ENCODE measurements around the gene RIMS1. TPM values are rescaled to one million over a fixed set of nuclear protein-coding genes. Genes with fewer than 3 reads are reported as not detected.

Gene RIMS1
- total RNA-seq, 1 donor from 2014 or later, result 5.2 TPM

DNA sequence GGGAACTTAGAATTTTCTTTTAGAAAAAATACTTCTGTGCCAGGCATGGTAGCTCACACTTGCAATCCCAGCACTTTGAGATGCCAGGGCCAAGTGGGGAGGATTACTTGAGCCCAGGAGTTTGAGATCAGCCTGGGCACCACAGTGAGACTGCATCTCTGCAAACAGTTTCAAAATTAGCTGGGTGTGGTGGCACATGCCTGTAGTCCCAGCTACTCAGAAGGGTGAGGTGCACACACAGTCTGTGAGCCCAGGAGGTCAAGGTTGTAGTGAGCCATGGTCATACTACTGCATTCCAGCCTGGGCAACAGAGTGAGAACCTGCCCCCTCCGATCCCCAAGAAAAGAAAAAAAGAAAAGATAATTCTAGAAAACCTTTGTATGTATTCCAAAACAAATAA lies 389.5 kb downstream of the RIMS1 start:
- no peaks in the 10 kb centered on the region for H3K27me3 ChIP-seq
- H3K27ac ChIP-seq, result no peak overlapping the region
- intact Hi-C loops (cut with DNase I), result no loop called here
- H3K9me3 ChIP-seq, result no peaks in the 10 kb centered on the region
- DNase-seq (ENCODE audit: extremely low spot score in 2 of 2), result no peak
- H3K36me3 ChIP-seq, result no peaks in the 10 kb centered on the region
- H3K4me1 ChIP-seq, result no peaks in the 10 kb centered on the region
- TF ChIP-seq, protein P1, sequence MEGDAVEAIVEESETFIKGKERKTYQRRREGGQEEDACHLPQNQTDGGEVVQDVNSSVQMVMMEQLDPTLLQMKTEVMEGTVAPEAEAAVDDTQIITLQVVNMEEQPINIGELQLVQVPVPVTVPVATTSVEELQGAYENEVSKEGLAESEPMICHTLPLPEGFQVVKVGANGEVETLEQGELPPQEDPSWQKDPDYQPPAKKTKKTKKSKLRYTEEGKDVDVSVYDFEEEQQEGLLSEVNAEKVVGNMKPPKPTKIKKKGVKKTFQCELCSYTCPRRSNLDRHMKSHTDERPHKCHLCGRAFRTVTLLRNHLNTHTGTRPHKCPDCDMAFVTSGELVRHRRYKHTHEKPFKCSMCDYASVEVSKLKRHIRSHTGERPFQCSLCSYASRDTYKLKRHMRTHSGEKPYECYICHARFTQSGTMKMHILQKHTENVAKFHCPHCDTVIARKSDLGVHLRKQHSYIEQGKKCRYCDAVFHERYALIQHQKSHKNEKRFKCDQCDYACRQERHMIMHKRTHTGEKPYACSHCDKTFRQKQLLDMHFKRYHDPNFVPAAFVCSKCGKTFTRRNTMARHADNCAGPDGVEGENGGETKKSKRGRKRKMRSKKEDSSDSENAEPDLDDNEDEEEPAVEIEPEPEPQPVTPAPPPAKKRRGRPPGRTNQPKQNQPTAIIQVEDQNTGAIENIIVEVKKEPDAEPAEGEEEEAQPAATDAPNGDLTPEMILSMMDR (IDR thresholded peaks at IDR 0.05), result no peak
- TF ChIP-seq POLR2AphosphoS5 (IDR thresholded peaks at IDR 0.05; ENCODE audit: insufficient read depth in 1 of 2, low read depth in 1 of 2), result no peak
- no peak for TF ChIP-seq POLR2A (IDR thresholded peaks at IDR 0.05)
- no peak overlapping the region for H3K4me3 ChIP-seq

DNA sequence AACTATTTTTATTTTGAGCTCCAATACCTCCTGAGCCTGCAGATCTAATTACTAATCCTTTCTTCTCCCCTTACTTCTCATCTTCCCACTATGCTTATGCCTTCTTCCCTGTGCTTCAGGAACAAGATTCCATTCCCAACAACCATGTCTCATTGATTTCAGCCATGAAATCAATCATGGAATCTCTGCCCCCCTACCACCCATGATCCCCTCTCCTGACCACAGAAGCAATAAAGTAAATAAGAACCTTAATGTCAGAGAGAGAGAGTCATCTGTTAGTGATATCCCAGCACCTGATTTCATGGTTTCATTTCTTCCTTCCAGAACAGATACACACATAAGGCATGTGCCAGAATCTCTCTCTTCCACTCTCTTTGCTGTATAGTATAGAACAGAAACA lies 395.9 kb downstream of the RIMS1 start:
- Histone ChIP-seq H3K27me3 (no peaks in the 10 kb centered on the region), H3K27ac (no peak overlapping the region), H3K4me1 (no peaks in the 10 kb centered on the region), H3K9me3 (no peaks in the 10 kb centered on the region), H3K36me3 (no peaks in the 10 kb centered on the region), H3K4me3 (no peak overlapping the region)
- TF ChIP-seq POLR2AphosphoS5 (IDR thresholded peaks at IDR 0.05; ENCODE audit: insufficient read depth in 1 of 2, low read depth in 1 of 2) (no peak), POLR2A (IDR thresholded peaks at IDR 0.05) (no peak)
- TF ChIP-seq, protein P1 (IDR thresholded peaks at IDR 0.05), result no peak
- DNase-seq (ENCODE audit: extremely low spot score in 2 of 2), result no peak
- intact Hi-C loops (cut with DNase I), result no loop called here

- no peak overlapping the region for H3K4me3 ChIP-seq
These were observed 397.2 kb downstream of the RIMS1 start for GRCh38 chr6:72283571-72283970.

DNA sequence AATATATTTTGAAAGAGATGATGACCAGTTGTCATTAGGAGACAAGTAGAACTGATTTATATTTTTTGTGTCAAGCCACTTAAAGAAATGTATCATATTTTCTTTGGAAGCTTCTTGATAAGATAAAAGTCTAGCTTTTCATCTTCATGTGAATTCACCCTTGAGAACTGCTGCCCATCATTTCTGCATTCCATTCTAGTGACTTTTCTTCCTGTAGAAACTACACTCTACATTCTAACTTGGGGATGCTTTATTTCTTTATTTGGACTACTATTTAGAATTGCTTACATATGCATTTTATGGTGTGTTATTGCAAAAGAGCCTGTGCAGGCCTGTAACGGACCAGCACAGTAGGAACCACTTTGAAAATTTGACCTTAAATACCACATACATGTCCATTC lies 400.6 kb downstream of the RIMS1 start:
- TF ChIP-seq, protein P1 (IDR thresholded peaks at IDR 0.05), result no peak
- no peaks in the 10 kb centered on the region for H3K27me3 ChIP-seq
- no peaks in the 10 kb centered on the region for H3K36me3 ChIP-seq
- no peaks in the 10 kb centered on the region for H3K9me3 ChIP-seq
- H3K4me3 ChIP-seq, result no peak overlapping the region
- intact Hi-C loops (cut with DNase I), result loop anchor here (1.0 kb wide), 1 partner anchor 28 kb away; no protein-coding TSS in a partner anchor
- no peaks in the 10 kb centered on the region for H3K4me1 ChIP-seq
- no peak overlapping the region for H3K27ac ChIP-seq
- no peak for DNase-seq (ENCODE audit: extremely low spot score in 2 of 2)

More at GRCh38 chr6:72283571-72283970, 397.2 kb downstream of the RIMS1 start:
- no peak for DNase-seq (ENCODE audit: extremely low spot score in 2 of 2)
- intact Hi-C loops (cut with DNase I), result no loop called here
- H3K36me3 ChIP-seq, result no peaks in the 10 kb centered on the region
- TF ChIP-seq POLR2A (IDR thresholded peaks at IDR 0.05) (no peak), POLR2AphosphoS5 (IDR thresholded peaks at IDR 0.05; ENCODE audit: insufficient read depth in 1 of 2, low read depth in 1 of 2) (no peak)
- TF ChIP-seq, protein P1 (IDR thresholded peaks at IDR 0.05), result no peak
- H3K27me3 ChIP-seq, result no peaks in the 10 kb centered on the region
- H3K9me3 ChIP-seq, result no peaks in the 10 kb centered on the region
- no peaks in the 10 kb centered on the region for H3K4me1 ChIP-seq
- H3K27ac ChIP-seq, result no peak overlapping the region

DNA sequence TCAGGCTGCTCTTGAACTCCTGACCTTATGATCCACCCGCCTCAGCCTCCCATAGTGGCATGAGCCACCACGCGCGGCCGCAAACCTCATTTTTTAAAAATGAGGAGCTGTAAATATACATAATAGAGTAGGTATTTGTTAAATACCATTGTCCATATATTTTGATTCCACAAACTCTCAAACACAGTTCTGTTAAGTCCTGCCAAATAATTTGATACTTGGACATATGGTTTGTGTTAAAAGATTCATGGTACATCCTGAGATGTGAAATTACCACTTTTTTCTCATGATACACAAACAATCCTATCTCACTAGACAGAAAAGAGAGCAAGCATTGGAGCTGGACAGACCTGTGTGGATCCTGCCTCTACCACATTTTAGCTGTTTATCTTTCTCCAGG lies 401.5 kb downstream of the RIMS1 start:
- H3K27me3 ChIP-seq, result no peaks in the 10 kb centered on the region
- intact Hi-C loops (cut with DNase I), result no loop called here
- H3K27ac ChIP-seq, result no peak overlapping the region
- no peaks in the 10 kb centered on the region for H3K9me3 ChIP-seq
- H3K36me3 ChIP-seq, result no peaks in the 10 kb centered on the region
- TF ChIP-seq, protein P1 (IDR thresholded peaks at IDR 0.05), result no peak
- TF ChIP-seq POLR2AphosphoS5 (IDR thresholded peaks at IDR 0.05; ENCODE audit: insufficient read depth in 1 of 2, low read depth in 1 of 2) (no peak), POLR2A (IDR thresholded peaks at IDR 0.05) (no peak)
- no peak overlapping the region for H3K4me3 ChIP-seq
- no peak for DNase-seq (ENCODE audit: extremely low spot score in 2 of 2)
- H3K4me1 ChIP-seq, result no peaks in the 10 kb centered on the region
